SK-N-SH (cell line): ENCODE measurements around the gene OGG1.

Experiments used
- CTCF ChIP-seq: fragments of 200-600 bp; sonication (generic); IDR thresholded peaks from 2 replicates; pipeline ENCODE4 v1.6.1; 2017; ENCODE audit warnings: antibody characterized with exemption, mild to moderate bottlenecking, moderate library complexity
- RAD21 ChIP-seq: IDR thresholded peaks from 2 replicates; pipeline ENCODE4 v1.6.1; 2012; ENCODE audit warnings: mild to moderate bottlenecking, low read length

- TF ChIP-seq CTCF (no peak), RAD21 (no peak)
Measured at GRCh38 chr3:9700536-9700935, 49.2 kb upstream of the OGG1 start.
